Measurements from ENCODE around the gene KCND3. TPM values are rescaled to one million over a fixed set of nuclear protein-coding genes. Genes with fewer than 3 reads are reported as not detected.
A peak's percentile ranks its signal among the peaks of the same experiment; 100 is the strongest.

Gene KCND3
- total RNA-seq, 6 donors from 2014 or later: 2.7 to 6.4 (median 5.4) TPM

- peak overlapping the region; percentile 46 to 85 (median 64) for H3K4me3 ChIP-seq
- 1% methylated on average over 27 to 29 of the region's 61 CpGs for WGBS, 2 donors
- TF ChIP-seq POLR2A (IDR thresholded peaks at IDR 0.05) (peak in 2 of 4 donors; percentile 4 to 32), POLR2AphosphoS5 (IDR thresholded peaks at IDR 0.05) (peak in 1 of 2 donors; percentile 71), EP300 (IDR thresholded peaks at IDR 0.05) (no peak), CTCF (IDR thresholded peaks at IDR 0.05) (no peak)
- H3K36me3 ChIP-seq: no peaks in the 10 kb centered on the region
- peaks cover 33 to 48% (median 37%) of the 10 kb centered on the region in 4 donors for H3K4me1 ChIP-seq
- H3K27ac ChIP-seq: peak overlapping the region; percentile 75 to 94 (median 90)
- ATAC-seq (ENCODE audit: low FRiP score in 2 of 2) (peak; percentile 71 to 72), DNase-seq (peak; percentile 74 to 92)
- no peaks in the 10 kb centered on the region for H3K9me3 ChIP-seq
- no peaks in the 10 kb centered on the region for H3K27me3 ChIP-seq
These were observed 250.9 kb downstream of the KCND3 start for GRCh38 chr1:111738436-111739193.

GRCh38 chr1:111738133-111738435 is 251.4 kb downstream of the KCND3 start:
- Histone ChIP-seq H3K9me3 (no peaks in the 10 kb centered on the region), H3K36me3 (no peaks in the 10 kb centered on the region), H3K27me3 (no peaks in the 10 kb centered on the region), H3K27ac (peak overlapping the region; percentile 75 to 94 (median 90)), H3K4me1 (peaks cover 38 to 53% (median 42%) of the 10 kb centered on the region in 4 donors), H3K4me3 (peak overlapping the region; percentile 46 to 85 (median 64))
- no peak for DNase-seq
- 34 to 36% methylated on average over 8 to 9 of the region's 9 CpGs for WGBS, 2 donors
- no peak for TF ChIP-seq POLR2A (IDR thresholded peaks at IDR 0.05)
- no peak for TF ChIP-seq CTCF (IDR thresholded peaks at IDR 0.05)
- ATAC-seq (ENCODE audit: low FRiP score in 2 of 2): no peak

GRCh38 chr1:111737216-111738132 is 252.0 kb downstream of the KCND3 start:
- Histone ChIP-seq H3K36me3 (no peaks in the 10 kb centered on the region), H3K27me3 (no peaks in the 10 kb centered on the region), H3K4me3 (peak overlapping the region in 3 of 4 donors; percentile 46 to 68 (median 59)), H3K27ac (peak overlapping the region; percentile 75 to 94 (median 90)), H3K9me3 (no peaks in the 10 kb centered on the region), H3K4me1 (peaks cover 40 to 59% (median 46%) of the 10 kb centered on the region in 4 donors)
- no peak for ATAC-seq (ENCODE audit: low FRiP score in 2 of 2)
- DNase-seq: no peak
- WGBS, 2 donors: 63 to 66% methylated on average over 8 of the region's 8 CpGs
- TF ChIP-seq EP300 (IDR thresholded peaks at IDR 0.05) (no peak), POLR2A (IDR thresholded peaks at IDR 0.05) (no peak), CTCF (IDR thresholded peaks at IDR 0.05) (no peak), POLR2AphosphoS5 (IDR thresholded peaks at IDR 0.05) (no peak)

GRCh38 chr1:111736548-111737215 is 252.8 kb downstream of the KCND3 start:
- no peaks in the 10 kb centered on the region for H3K9me3 ChIP-seq
- H3K4me3 ChIP-seq: peak overlapping the region in 3 of 4 donors; percentile 8 to 59 (median 46)
- ATAC-seq (ENCODE audit: low FRiP score in 2 of 2) (no peak), DNase-seq (no peak)
- 54 to 64% methylated on average over 4 of the region's 4 CpGs for WGBS, 2 donors
- H3K27ac ChIP-seq: no peak overlapping the region
- H3K27me3 ChIP-seq: no peaks in the 10 kb centered on the region
- no peak for TF ChIP-seq POLR2A (IDR thresholded peaks at IDR 0.05)
- H3K4me1 ChIP-seq: peaks cover 40 to 59% (median 46%) of the 10 kb centered on the region in 4 donors
- no peaks in the 10 kb centered on the region for H3K36me3 ChIP-seq

All from upper lobe of left lung (tissue), 6 donors.